ENCODE results near the gene CPA3. TPM values are rescaled to one million over a fixed set of nuclear protein-coding genes. Genes with fewer than 3 reads are reported as not detected.
A peak's percentile ranks its signal among the peaks of the same experiment; 100 is the strongest.

The CPA3 gene
- total RNA-seq, 4 donors from 2014 or later, result 5.6 to 28.8 (median 12.7) TPM

GRCh38 chr3:148940983-148941382, 75.9 kb downstream of the CPA3 start:
- ATAC-seq, result no peak
- H3K9me3 ChIP-seq, result no peaks in the 10 kb centered on the region
- no peaks in the 10 kb centered on the region for H3K36me3 ChIP-seq
- H3K27ac ChIP-seq, result no peak overlapping the region
- H3K27me3 ChIP-seq, result no peaks in the 10 kb centered on the region
- WGBS, 2 donors (ENCODE audit: low coverage in 1 of 2), result 83 to 87% methylated on average over 2 to 3 of the region's 3 CpGs
- no peak for TF ChIP-seq EP300 (IDR thresholded peaks at IDR 0.05)
- TF ChIP-seq CTCF (IDR thresholded peaks at IDR 0.05), result no peak
- no peak for TF ChIP-seq POLR2A (IDR thresholded peaks at IDR 0.05)
- TF ChIP-seq POLR2AphosphoS5 (IDR thresholded peaks at IDR 0.05), result no peak
- peaks cover 0 to 5% (median 0%) of the 10 kb centered on the region in 3 donors for H3K4me1 ChIP-seq
- H3K4me3 ChIP-seq, result no peak overlapping the region

GRCh38 chr3:148943506-148944205, 78.6 kb downstream of the CPA3 start:
- peak; percentile 61 for ATAC-seq
- peak; percentile 38 to 70 (median 58) for TF ChIP-seq CTCF (IDR thresholded peaks at IDR 0.05)
- no peak for TF ChIP-seq EP300 (IDR thresholded peaks at IDR 0.05)
- Histone ChIP-seq H3K36me3 (no peaks in the 10 kb centered on the region), H3K27ac (no peak overlapping the region), H3K4me3 (no peak overlapping the region), H3K27me3 (no peaks in the 10 kb centered on the region), H3K4me1 (peaks cover 0 to 5% (median 0%) of the 10 kb centered on the region in 3 donors), H3K9me3 (no peaks in the 10 kb centered on the region)
- WGBS, 2 donors (ENCODE audit: low coverage in 1 of 2), result 11 to 25% methylated on average over 2 of the region's 2 CpGs

GRCh38 chr3:148945116-148945515, 80.0 kb downstream of the CPA3 start:
- no peak overlapping the region for H3K27ac ChIP-seq
- no peaks in the 10 kb centered on the region for H3K36me3 ChIP-seq
- H3K27me3 ChIP-seq, result no peaks in the 10 kb centered on the region
- no peak overlapping the region for H3K4me3 ChIP-seq
- 76 to 84% methylated on average over 2 of the region's 2 CpGs for WGBS, 2 donors (ENCODE audit: low coverage in 1 of 2)
- no peaks in the 10 kb centered on the region for H3K9me3 ChIP-seq
- ATAC-seq, result no peak
- TF ChIP-seq POLR2A (IDR thresholded peaks at IDR 0.05) (no peak), EP300 (IDR thresholded peaks at IDR 0.05) (no peak), CTCF (IDR thresholded peaks at IDR 0.05) (no peak), POLR2AphosphoS5 (IDR thresholded peaks at IDR 0.05) (no peak)
- peaks cover 0 to 5% (median 0%) of the 10 kb centered on the region in 3 donors for H3K4me1 ChIP-seq

Other genes starting within 250 kb of the CPA3 start
- gene AGTR1, start 167.4 kb upstream of the CPA3 start, total RNA-seq, result 10 to 100 TPM; 13.4 to 32.4 (median 22.0) TPM
- gene CPB1, start 37.5 kb upstream of the CPA3 start, total RNA-seq, result under 1 TPM in 1 of 4 donors, not detected in 3; 0.77 TPM
- gene GYG1, start 126.2 kb downstream of the CPA3 start, total RNA-seq, result 100 to 1,000 TPM; 117 to 883 (median 126) TPM
- 10 to 100 TPM; 18.3 to 28.2 (median 23.0) TPM for gene HLTF, start 221.2 kb downstream of the CPA3 start, total RNA-seq

Data from gastroesophageal sphincter (tissue), 4 donors.